KOPT-K1 (cell line): Measurements from ENCODE around the gene HOXA4.

Source experiments
- H3K27ac ChIP-seq: fragments of 200-600 bp; sonication (generic); 2 replicates; pipeline ENCODE4 v1.5.1; 2016; ENCODE audit warnings: antibody characterized with exemption, mild to moderate bottlenecking, low read depth, low read length; ENCODE audit not compliant: poor library complexity, severe bottlenecking
- H3K36me3 ChIP-seq: fragments of 200-600 bp; sonication (generic); 2 replicates; pipeline ENCODE4 v1.5.1; 2017; ENCODE audit warnings: antibody characterized with exemption, mild to moderate bottlenecking, low read length, moderate library complexity; ENCODE audit not compliant: insufficient read depth
- H3K9me3 ChIP-seq: fragments of 200-600 bp; sonication (generic); 2 replicates; pipeline ENCODE4 v1.5.1; 2017; ENCODE audit warnings: antibody characterized with exemption, low read length, mild to moderate bottlenecking; ENCODE audit not compliant: insufficient read depth, poor library complexity, severe bottlenecking

HOXA4 gene

DNA sequence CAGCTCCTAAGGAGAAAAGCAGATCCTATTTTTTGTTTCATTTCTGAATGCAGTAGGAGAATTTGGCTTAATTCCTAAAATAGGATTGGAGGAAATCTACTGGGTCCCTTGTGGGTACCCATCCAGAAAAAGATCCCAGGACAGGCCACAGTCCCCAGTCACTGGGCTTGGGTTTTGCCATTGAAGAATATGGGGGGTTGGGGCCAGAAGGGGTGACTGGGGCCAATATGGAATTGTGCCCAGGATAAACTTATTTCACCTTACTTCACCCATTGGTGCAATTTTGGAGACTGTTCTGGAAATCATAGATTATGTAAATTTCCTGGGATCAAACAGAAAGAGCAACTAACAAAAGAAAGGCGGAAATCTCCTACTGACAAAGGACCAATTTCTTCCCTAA lies 7.9 kb upstream of the HOXA4 start:
- Histone ChIP-seq H3K27ac (no peak overlapping the region), H3K36me3 (no peaks in the 10 kb centered on the region), H3K9me3 (peaks cover 3% of the 10 kb centered on the region)

DNA sequence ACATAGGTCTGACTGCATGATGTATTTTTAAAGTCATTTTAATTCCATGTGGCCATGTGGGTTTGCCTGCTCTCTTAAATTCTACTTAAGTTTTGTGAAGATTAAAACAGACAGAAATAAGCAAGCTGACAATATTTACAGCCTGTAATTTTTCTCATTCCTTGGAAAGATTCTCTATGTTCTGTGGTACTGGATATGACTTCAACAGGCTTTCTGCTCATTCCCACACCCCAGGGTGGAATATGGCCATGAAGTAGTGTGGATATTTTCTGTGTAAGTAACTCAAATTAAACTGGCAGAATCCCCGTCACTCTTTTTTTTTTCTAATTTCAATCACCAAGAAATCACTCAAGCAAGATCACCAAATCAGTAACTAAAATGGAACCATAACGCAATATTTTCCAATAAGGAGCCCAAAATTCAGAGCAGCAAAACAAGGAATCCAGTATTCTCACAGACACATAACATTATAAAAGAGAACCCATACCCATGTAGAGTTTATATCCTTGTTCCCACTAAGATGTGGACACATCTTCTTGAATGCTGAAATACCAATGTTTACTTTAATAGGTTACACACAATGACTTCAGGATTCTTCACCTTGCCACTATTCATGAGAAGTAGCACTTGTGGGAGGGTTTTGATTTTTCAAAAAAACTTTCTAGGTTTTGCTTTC lies 7.2 kb upstream of the HOXA4 start:
- Histone ChIP-seq H3K36me3 (no peaks in the 10 kb centered on the region), H3K9me3 (no peaks in the 10 kb centered on the region), H3K27ac (no peak overlapping the region)

DNA sequence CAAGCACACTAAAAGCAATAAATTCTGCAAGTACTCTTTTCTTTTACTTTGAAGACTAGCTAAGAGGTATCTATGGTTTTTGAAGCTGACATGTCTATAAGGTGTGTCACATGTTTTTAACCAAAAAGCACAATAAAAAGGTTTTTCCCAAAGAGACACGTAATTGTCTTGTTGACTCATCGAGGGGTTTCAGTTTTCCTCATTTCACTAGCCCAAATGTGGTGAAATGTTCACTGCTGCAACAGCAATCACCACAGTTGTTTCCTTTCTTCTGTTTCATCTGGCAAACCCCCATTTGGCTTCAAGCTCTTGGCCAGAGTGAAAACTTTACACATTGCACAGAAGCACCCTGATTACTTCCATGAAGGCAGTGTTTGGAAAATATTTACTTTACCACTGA lies 3.8 kb upstream of the HOXA4 start:
- no peaks in the 10 kb centered on the region for H3K36me3 ChIP-seq
- H3K27ac ChIP-seq, result no peak overlapping the region
- peaks cover 12% of the 10 kb centered on the region for H3K9me3 ChIP-seq

DNA sequence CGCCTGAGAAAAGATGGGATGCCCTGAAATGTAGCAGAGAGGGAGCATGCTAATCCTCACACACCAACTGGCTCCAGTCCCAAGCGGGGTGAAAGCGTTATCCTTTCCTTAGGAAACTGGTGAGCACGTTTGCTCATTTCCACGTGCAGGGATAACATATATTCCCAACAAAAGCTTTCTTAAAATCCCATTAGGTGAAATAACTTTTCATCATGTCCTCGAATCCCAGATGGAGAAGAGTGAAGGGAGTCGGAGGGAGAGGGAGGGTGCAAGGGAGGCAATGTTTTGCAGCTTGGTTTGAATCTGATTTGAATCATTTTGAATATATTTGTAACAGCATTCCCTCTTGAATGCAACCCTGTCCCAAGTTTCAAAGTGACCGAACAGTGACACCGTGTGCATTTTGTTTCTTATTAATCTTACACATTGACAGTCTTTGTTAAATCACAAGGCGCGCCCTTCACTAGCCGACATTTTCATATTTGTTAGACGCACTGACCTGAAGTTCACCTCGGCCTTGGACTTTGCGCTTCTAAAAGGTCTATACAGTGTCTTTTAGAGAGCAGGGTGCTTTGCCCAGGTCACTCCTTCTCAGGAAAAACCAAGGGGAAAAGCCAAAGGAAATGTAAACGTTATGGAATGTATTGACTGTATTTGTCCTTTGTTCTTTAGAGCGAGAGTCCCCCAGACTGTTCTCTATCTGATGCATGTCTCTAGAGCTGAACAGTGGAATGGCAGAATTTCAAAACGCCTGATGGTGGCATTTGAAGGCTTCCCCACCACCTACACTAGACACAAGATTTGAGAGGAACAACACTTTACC lies 3.1 kb upstream of the HOXA4 start:
- H3K9me3 ChIP-seq, result peaks cover 12% of the 10 kb centered on the region
- no peak overlapping the region for H3K27ac ChIP-seq
- H3K36me3 ChIP-seq, result no peaks in the 10 kb centered on the region

DNA sequence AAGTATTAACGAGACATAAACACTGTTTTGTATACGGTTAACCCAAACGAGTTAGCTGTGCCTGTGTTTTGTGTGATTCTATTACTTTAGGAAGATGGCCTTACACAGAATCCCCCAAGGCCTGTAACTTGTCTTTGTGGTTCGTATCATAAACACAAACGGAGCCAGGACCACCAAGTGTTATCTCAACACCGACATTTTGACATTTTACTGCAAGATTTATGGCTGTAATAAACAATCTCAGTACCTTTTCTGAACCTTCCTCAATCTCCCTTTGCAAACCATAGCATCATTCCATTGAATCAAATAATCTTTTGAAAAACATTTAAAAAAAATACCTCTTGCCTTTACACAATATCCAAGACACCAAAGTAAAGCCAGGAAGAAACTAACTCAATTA lies 2.4 kb upstream of the HOXA4 start:
- Histone ChIP-seq H3K27ac (no peak overlapping the region), H3K9me3 (peaks cover 12% of the 10 kb centered on the region), H3K36me3 (no peaks in the 10 kb centered on the region)

DNA sequence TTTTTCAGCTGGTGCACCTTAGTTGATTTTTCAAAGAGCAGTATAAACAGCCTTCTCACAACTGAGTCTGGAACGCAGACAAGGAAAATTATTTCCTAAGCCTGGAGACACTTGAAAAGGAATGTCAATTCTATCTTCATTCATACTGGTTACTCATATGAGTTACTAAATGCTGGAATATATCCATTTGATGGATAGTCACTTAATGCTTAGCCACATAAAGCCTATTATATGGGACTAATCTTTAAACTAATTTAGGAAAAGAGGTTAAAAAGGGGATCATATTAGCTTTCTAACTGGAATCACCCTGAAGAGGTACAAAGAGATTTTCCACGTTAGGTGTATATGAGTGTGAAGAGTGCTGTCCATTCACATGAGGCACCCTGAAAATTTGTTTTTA lies 1.7 kb upstream of the HOXA4 start:
- Histone ChIP-seq H3K36me3 (no peaks in the 10 kb centered on the region), H3K27ac (no peak overlapping the region), H3K9me3 (peaks cover 12% of the 10 kb centered on the region)

DNA sequence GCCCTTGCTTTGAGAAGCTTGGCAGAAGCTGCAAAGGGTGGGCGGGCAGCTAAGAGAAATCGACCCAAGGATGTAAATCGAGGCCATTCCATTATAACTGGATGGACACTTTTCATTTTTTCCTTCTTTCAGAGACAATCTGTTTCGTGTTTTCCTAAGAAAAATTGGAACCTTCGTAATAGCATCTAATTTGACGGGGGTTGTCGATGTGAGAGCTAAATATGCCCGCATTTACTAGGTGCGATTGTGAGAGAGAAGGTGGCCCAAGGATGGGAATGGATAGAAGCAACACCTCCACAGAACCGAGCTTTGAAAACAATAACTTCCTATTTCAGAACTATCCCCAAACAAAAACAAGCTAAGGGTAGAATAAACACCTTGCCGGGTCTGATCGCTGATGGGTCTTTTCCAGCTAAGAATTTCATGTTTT lies 848 bp upstream of the HOXA4 start:
- H3K27ac ChIP-seq, result no peak overlapping the region
- H3K36me3 ChIP-seq, result no peaks in the 10 kb centered on the region
- peaks cover 12% of the 10 kb centered on the region for H3K9me3 ChIP-seq

DNA sequence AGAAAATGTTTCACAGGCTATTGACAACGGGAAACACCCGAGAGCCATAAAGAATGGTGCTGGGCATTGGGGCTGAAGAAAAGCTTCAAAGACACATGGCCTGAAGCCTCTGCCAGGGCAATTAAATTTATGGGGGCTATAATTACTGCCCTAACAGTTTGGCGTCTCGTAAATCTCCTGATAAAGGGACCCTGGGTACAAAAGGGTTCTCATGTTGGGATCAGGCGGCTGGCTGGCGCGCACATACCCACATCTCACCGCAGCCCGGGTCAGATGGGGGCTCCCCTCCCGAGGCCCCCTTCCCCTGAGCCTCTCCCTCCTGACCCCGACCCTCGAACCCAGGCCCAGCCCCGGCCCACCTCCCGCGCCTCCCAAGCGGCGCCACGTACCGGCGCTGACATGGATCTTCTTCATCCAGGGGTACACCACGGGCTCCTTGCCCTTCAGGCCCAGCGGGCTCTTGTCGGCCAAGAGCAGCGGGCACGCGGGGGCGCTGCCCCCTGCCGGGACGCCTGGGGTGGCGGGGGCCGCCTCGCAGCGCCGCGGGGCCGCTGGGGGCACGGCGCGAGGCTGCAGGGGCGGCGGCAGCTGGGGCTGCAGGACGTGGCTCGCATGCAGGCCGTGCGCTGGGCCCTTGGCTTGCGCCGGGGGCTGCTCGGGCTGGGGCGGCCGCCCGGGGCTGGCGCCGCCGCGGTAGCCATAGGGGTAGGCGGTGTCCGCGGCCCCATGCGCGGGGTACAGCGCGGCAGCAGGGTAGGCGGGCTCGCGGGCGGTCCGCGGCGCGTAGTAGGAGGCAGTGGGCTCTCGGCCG lies 623 bp downstream of the HOXA4 start:
- Histone ChIP-seq H3K9me3 (peaks cover 12% of the 10 kb centered on the region), H3K36me3 (no peaks in the 10 kb centered on the region), H3K27ac (no peak overlapping the region)

DNA sequence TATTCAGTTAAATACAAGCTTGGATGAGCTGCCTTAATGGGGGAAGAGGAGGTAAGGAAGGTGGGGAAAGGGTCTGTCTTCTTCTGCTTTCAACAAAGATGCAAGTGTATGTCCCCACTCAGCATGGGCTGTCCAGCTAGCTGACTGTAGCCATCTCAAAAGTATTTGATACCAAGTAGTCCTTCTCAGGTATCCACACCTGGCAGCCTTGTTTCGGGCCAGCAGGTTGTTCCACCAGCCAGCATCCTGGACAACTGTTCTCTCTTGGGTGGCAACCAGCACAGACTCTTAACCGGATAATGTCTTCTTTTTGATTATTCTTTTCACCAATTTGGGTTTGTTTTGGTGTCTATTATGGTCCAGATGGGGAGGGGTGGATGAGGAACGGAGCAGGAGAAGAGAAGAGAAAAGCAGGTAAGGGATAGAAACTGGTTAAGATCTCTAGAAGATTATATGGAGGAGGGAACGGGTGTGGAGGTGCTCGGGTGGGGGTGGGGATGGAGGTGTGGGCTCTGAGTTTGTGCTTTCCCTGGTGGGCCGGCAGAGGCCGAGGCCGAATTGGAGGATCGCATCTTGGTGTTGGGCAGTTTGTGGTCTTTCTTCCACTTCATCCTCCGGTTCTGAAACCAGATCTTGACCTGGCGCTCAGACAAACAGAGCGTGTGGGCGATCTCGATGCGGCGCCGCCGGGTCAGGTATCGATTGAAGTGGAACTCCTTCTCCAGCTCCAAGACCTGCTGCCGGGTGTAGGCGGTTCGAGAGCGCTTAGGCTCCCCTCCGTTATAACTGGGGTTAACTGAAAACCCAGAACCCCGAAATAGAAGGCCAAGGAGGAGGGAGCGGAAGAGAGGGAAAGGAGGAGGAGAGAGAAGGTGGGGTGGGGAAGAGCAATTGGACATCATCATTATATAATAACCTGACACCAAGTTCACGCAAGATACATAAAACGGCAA lies 1.5 kb downstream of the HOXA4 start:
- Histone ChIP-seq H3K9me3 (peaks cover 20% of the 10 kb centered on the region), H3K36me3 (no peaks in the 10 kb centered on the region), H3K27ac (no peak overlapping the region)

DNA sequence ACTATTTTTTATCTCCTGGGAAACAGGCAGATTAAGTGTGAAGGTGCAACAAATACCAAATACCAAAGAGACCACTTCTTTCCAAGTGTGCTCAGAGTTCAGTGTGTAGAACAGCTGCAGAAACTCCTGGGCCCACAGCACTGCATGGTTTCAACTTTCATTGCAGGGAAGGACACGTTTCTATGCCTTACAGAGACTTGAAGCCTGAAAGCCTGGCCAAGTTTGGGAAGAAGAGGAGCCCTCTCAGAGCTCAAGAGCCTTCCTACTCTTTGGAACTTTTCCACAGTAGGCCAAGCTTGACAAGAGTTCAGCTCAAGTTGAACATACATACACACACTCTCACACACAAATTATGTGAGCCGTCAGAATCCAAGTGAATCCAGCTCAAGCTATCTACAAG lies 2.5 kb downstream of the HOXA4 start:
- H3K9me3 ChIP-seq, result peaks cover 20% of the 10 kb centered on the region
- H3K36me3 ChIP-seq, result no peaks in the 10 kb centered on the region
- no peak overlapping the region for H3K27ac ChIP-seq

DNA sequence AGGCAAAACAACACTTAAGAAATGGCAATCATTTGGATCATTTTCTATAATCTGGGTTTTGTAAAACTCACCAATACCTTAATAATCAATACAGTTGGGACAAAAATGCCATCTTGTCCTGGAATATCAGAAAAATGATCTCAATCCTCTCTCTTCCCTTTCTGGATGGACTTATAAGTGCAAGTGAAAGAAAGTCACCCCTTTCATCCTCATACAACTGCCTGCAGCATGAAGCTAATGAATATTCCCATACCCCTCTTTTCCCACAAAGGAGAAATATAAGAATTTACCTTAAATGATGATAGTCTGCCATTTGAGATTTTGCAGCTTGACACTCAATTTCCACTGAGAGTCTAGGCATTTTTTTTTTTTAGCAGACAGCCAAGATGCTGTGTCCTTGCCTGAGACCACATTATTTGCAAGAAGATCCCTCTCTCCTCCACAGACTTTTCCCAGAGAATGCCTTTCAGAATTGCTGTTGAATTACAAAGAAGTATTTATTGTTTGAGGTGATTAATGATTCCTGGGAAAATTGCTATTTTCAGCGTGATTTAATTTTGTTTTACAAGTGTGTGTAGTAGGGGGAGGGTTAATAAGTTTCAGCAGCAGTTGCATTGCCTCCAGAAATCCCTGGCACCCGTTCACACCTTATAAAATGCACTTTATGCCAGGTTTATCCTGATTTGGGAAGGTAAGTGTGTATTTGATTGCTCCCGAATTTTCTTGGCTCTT lies 3.8 kb downstream of the HOXA4 start:
- Histone ChIP-seq H3K9me3 (peaks cover 19% of the 10 kb centered on the region), H3K36me3 (no peaks in the 10 kb centered on the region), H3K27ac (no peak overlapping the region)

DNA sequence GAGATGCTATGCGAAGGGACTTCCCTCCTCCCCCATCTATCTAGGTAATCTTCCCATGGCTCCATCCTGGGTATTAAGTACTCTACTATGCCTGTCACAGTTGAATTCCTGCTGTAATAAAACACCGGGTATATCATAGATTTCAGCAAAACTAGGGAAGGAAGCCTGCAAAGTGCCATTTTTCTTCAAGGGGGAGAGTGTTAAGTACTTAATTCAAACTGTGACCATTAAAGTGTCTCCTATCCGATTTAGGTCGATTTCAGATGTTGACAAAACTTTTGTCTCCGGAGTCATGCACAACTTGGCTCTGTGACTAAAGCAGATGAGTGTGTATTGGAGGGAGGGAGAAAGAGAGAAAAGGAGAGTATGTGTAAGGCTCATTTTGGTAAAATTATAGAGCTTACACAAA lies 4.6 kb downstream of the HOXA4 start:
- Histone ChIP-seq H3K36me3 (no peaks in the 10 kb centered on the region), H3K9me3 (peaks cover 11% of the 10 kb centered on the region), H3K27ac (no peak overlapping the region)

DNA sequence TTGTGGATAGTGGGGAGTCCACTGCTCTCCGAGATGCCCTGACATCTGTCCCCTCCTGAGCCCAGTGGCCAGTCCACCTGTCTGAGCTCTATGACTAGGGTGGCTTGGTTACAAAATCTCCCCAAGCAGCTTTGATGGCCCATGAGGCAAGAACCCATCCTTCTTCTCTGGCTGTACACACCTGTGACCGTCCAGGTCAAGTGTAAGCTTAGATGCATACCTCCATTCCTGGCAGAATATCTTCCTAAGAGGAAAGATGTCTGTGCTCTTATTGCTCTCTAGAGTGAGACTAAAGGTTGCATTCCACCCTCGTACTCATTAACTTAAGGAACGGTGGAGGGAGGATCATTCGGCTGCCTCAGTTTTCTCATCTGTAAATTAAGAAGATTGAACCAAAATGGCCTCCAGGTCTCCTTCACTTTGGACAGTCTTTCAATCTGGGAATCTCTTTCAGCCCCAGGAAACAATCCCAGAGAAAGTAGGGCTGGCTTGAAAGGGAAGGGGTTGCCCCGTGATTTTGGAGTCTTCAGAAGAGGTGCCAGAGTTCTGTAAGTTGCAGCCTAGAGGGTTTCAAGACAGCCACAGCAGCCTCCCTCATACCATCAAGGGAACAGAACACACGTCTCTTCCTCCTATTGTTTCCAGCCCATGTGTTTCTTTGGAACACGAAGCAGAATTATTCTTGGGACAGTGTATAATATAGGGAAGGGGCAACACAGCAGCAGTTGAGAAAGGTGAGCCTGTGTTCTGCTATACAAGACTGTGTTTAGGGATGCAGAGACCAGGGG lies 5.5 kb downstream of the HOXA4 start:
- H3K27ac ChIP-seq, result no peak overlapping the region
- H3K36me3 ChIP-seq, result no peaks in the 10 kb centered on the region
- peaks cover 8% of the 10 kb centered on the region for H3K9me3 ChIP-seq
